Nephron (organoid): ENCODE results near the gene FOXR1.

Source experiments
- H3K27ac Mint-ChIP-seq, 3 experiments: 2 replicates each; pipeline ENCODE4 v1.8.0; 2020; ENCODE audit warnings: mixed read lengths in 3 of 3, mild to moderate bottlenecking in 2 of 3, moderate library complexity in 1 of 3
- H3K27me3 Mint-ChIP-seq: 2 replicates; pipeline ENCODE4 v1.8.0; 2021; ENCODE audit warnings: low read depth, mild to moderate bottlenecking, moderate library complexity, mixed read lengths
- H3K36me3 Mint-ChIP-seq: 2 replicates; pipeline ENCODE4 v1.8.0; 2020; ENCODE audit warnings: low read depth, mixed read lengths
- H3K4me1 Mint-ChIP-seq: 2 replicates; pipeline ENCODE4 v1.8.0; 2020; ENCODE audit warnings: mixed read lengths
- H3K4me3 Mint-ChIP-seq, 3 experiments: 2 replicates each; pipeline ENCODE4 v1.8.0; 2020; ENCODE audit warnings: mild to moderate bottlenecking in 3 of 3, mixed read lengths in 3 of 3, moderate library complexity in 2 of 3
- H3K9me3 Mint-ChIP-seq: 2 replicates; pipeline ENCODE4 v1.8.0; 2020; ENCODE audit warnings: mixed read lengths
- CTCF ChIP-seq, 3 experiments: fragments of 200-600 bp; sonication (generic); IDR thresholded peaks; one replicate each; pipeline ENCODE4 v1.5.0; 2021; ENCODE audit warnings: antibody characterized with exemption in 3 of 3; ENCODE audit not compliant: unreplicated experiment in 3 of 3

Gene FOXR1

GRCh38 chr11:118956094-118956846 is 15.3 kb upstream of the FOXR1 start, which contains the start of gene UPK2:
UPK2 (plus strand) TSS chr11:118956298; CDS start chr11:118956351, 53 bp downstream.
- peak; percentile 90 to 94 (median 91) for TF ChIP-seq CTCF (IDR thresholded peaks at IDR 0.05; ENCODE audit: unreplicated experiment in 3 of 3)
- H3K36me3 Mint-ChIP-seq = no peaks in the 10 kb centered on the region
- H3K4me1 Mint-ChIP-seq = no peaks in the 10 kb centered on the region
- peaks cover 43% of the 10 kb centered on the region for H3K27me3 Mint-ChIP-seq
- H3K4me3 Mint-ChIP-seq = no peak within 1 kb of the TSS
- H3K9me3 Mint-ChIP-seq = no peaks in the 10 kb centered on the region
- peak within 1 kb of the TSS in 1 of 3 experiments; percentile 76 for H3K27ac Mint-ChIP-seq

GRCh38 chr11:118956847-118957469 is 14.6 kb upstream of the FOXR1 start:
- peak in 1 of 3 experiments; percentile 40 for TF ChIP-seq CTCF (IDR thresholded peaks at IDR 0.05; ENCODE audit: unreplicated experiment in 3 of 3)
- Mint-ChIP-seq H3K27ac (no peak overlapping the region), H3K4me3 (no peak overlapping the region), H3K9me3 (no peaks in the 10 kb centered on the region), H3K36me3 (no peaks in the 10 kb centered on the region), H3K4me1 (no peaks in the 10 kb centered on the region), H3K27me3 (peaks cover 38% of the 10 kb centered on the region)

GRCh38 chr11:118957549-118957948 is 14.0 kb upstream of the FOXR1 start:
- no peak for TF ChIP-seq CTCF (IDR thresholded peaks at IDR 0.05; ENCODE audit: unreplicated experiment in 3 of 3)
- no peaks in the 10 kb centered on the region for H3K4me1 Mint-ChIP-seq
- no peak overlapping the region for H3K27ac Mint-ChIP-seq
- H3K36me3 Mint-ChIP-seq = no peaks in the 10 kb centered on the region
- no peaks in the 10 kb centered on the region for H3K9me3 Mint-ChIP-seq
- peaks cover 35% of the 10 kb centered on the region for H3K27me3 Mint-ChIP-seq
- H3K4me3 Mint-ChIP-seq = no peak overlapping the region

- H3K4me1 Mint-ChIP-seq = no peaks in the 10 kb centered on the region
- peaks cover 35% of the 10 kb centered on the region for H3K27me3 Mint-ChIP-seq
- no peaks in the 10 kb centered on the region for H3K36me3 Mint-ChIP-seq
- no peaks in the 10 kb centered on the region for H3K9me3 Mint-ChIP-seq
- TF ChIP-seq CTCF (IDR thresholded peaks at IDR 0.05; ENCODE audit: unreplicated experiment in 3 of 3) = no peak
- H3K27ac Mint-ChIP-seq = no peak overlapping the region
- no peak overlapping the region for H3K4me3 Mint-ChIP-seq
Observed at GRCh38 chr11:118957968-118958367, 13.6 kb upstream of the FOXR1 start.

- H3K4me3 Mint-ChIP-seq = no peak overlapping the region
- peaks cover 35% of the 10 kb centered on the region for H3K27me3 Mint-ChIP-seq
- H3K27ac Mint-ChIP-seq = no peak overlapping the region
- no peaks in the 10 kb centered on the region for H3K36me3 Mint-ChIP-seq
- TF ChIP-seq CTCF (IDR thresholded peaks at IDR 0.05; ENCODE audit: unreplicated experiment in 3 of 3) = no peak
- H3K4me1 Mint-ChIP-seq = no peaks in the 10 kb centered on the region
- no peaks in the 10 kb centered on the region for H3K9me3 Mint-ChIP-seq
Observed at GRCh38 chr11:118958577-118958976, 13.0 kb upstream of the FOXR1 start.
